HG03097 (cell line): ENCODE data around the gene ADGRG2.

Experiments
- ATAC-seq: cut with Tn5 transposase; IDR thresholded peaks from one replicate; pipeline ENCODE4 v1.9.1; 2021; ENCODE audit not compliant: unreplicated experiment, low FRiP score

Gene ADGRG2, protein sequence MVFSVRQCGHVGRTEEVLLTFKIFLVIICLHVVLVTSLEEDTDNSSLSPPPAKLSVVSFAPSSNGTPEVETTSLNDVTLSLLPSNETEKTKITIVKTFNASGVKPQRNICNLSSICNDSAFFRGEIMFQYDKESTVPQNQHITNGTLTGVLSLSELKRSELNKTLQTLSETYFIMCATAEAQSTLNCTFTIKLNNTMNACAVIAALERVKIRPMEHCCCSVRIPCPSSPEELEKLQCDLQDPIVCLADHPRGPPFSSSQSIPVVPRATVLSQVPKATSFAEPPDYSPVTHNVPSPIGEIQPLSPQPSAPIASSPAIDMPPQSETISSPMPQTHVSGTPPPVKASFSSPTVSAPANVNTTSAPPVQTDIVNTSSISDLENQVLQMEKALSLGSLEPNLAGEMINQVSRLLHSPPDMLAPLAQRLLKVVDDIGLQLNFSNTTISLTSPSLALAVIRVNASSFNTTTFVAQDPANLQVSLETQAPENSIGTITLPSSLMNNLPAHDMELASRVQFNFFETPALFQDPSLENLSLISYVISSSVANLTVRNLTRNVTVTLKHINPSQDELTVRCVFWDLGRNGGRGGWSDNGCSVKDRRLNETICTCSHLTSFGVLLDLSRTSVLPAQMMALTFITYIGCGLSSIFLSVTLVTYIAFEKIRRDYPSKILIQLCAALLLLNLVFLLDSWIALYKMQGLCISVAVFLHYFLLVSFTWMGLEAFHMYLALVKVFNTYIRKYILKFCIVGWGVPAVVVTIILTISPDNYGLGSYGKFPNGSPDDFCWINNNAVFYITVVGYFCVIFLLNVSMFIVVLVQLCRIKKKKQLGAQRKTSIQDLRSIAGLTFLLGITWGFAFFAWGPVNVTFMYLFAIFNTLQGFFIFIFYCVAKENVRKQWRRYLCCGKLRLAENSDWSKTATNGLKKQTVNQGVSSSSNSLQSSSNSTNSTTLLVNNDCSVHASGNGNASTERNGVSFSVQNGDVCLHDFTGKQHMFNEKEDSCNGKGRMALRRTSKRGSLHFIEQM

GRCh38 chrX:19121898-19122640 is at the start of gene ADGRG2:
Gene ADGRG2 (minus strand): TSS chrX:19122468. CDS start chrX:19068834, 53,634 bp downstream.
- no peak for ATAC-seq

DNA sequence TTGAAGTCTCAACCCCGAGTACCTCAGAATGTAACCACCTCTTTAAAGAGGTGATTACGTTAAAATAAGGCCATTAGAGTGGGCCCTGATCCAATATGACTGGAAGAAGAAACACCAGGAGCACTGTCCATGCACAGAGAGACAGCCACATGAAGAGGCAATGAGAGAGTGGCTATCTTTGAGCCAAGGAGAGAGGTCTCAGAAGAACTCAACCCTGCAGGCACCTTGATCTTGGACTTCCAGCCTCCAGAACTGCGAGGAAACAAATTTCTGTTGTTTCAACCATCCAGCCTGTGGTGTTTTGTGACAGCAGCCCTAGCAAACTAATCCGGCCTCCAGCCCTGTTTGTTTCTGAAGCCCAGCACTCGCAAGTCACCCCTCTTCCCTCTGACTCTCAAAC is 46.3 kb upstream of the ADGRG2 start:
- ATAC-seq: no peak

GRCh38 chrX:19162851-19163250 is 40.6 kb upstream of the ADGRG2 start:
- ATAC-seq: no peak

GRCh38 chrX:19156186-19156585 is 33.9 kb upstream of the ADGRG2 start:
- no peak for ATAC-seq

DNA sequence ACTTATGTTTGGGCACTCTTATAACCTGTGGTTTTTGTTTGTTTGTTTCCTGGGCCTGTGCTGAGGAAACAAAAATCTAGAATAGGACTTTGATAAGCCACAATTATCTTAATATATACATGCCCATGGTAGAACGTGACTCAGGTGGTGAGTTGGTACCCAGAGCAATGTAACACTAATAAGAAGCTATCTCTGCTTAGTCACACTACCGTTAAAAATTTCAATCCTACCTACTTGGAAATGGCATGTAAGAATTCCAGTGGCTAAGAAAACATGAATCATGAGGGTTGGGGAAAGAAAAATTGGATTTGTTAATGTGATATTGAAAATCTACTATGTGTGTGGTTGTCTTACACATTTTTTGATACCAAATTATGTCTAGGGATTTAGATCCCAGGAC is 30.5 kb upstream of the ADGRG2 start:
- ATAC-seq: no peak

GRCh38 chrX:19137067-19137466 is 14.8 kb upstream of the ADGRG2 start:
- ATAC-seq: no peak

- ATAC-seq: no peak
These were observed 11.5 kb upstream of the ADGRG2 start for GRCh38 chrX:19133784-19134183.

GRCh38 chrX:19133231-19133630 is 11.0 kb upstream of the ADGRG2 start:
- ATAC-seq: no peak

DNA sequence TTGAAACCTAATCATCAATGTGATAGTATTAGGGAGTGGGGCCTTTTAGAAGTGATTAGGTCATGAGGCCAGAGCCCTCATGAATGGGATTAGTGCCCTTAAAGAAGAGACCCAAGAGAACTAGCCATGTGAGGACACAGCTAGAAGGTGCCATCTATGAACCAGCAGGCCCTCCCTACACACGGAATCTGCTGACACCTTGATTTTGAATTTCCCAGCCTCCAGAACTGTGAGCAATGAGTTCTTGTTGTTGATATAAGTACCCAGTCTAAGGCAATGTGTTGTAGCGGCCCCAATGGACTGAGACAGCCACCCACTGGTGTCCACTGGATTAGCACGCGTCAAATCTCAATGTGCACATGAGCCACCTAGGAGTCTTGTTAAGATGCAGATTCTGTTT is 8.4 kb upstream of the ADGRG2 start:
- ATAC-seq: no peak

- ATAC-seq: no peak
These were observed 7.4 kb upstream of the ADGRG2 start for GRCh38 chrX:19129694-19130093.

DNA sequence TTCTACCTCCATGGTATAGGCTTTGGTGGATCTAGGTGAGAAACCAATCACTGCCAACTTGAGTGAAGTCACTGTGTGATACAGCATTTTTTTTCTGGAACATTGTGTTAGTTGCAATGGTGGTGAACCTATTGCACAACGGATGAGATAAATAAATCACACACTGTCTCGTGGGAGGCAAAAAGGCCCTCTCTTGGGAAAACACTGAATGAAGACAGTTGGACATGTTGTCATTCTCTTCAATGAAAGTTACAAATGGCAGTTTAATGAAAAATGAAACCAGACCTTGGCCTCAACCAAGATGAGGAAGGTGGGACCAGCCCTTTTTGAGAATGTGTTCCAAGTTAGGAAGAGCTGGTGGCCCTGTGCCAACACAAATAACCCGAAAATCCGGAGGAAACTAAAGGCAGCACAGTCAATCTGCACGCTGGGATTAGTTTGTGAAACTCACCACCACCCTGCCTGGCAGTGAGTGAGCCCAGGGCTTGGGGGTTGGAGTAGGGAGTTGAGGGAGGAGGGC is 5.4 kb upstream of the ADGRG2 start:
- no peak for ATAC-seq

GRCh38 chrX:19122641-19123009 is 357 bp upstream of the ADGRG2 start:
- ATAC-seq: no peak

GRCh38 chrX:19121466-19121865 is 802 bp downstream of the ADGRG2 start:
- ATAC-seq: no peak

GRCh38 chrX:19110642-19111041 is 11.6 kb downstream of the ADGRG2 start:
- ATAC-seq: no peak

- no peak for ATAC-seq
These were observed 15.2 kb downstream of the ADGRG2 start for GRCh38 chrX:19107035-19107434.

DNA sequence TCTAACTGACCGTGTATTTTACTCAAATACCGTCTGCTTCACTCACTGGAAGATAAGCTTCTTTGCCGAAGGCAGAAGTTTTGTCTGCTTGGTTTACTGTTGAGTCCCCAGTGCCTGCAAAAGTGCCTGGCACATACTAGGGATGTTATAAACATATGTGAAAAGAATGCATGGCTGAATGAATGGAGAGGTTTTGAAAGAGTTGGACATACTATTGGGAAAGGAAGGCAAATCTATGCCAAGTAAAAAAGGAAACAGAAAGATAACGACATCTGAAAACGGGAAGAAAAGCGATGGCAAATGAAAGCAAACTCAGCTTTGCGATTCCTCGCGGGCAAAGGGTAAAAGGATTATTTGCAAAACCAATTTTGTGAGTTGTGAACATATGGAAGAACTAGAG is 21.7 kb downstream of the ADGRG2 start:
- ATAC-seq: no peak

GRCh38 chrX:19097553-19098283 is 24.6 kb downstream of the ADGRG2 start:
- no peak for ATAC-seq

GRCh38 chrX:19096586-19096985 is 25.7 kb downstream of the ADGRG2 start:
- ATAC-seq: no peak

DNA sequence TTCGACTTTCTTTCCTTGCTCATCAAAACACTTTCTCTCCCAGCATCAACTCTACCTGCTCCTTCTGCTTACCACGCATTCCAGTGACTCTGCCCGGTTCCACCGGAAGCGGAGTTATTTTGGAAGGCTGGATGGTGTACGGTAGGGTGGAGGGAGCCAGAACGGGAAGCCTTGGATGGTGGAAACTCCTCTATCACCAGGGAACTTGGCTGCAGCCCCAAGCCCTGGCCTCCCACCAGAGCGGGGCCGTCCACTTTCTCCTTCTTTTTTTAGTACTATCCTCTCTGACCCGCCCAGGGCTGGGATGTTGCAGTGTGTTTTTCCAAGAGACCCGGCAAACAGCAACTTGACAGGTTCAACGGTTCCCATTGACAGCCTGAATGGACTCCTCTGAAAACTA is 27.6 kb downstream of the ADGRG2 start:
- ATAC-seq: no peak

DNA sequence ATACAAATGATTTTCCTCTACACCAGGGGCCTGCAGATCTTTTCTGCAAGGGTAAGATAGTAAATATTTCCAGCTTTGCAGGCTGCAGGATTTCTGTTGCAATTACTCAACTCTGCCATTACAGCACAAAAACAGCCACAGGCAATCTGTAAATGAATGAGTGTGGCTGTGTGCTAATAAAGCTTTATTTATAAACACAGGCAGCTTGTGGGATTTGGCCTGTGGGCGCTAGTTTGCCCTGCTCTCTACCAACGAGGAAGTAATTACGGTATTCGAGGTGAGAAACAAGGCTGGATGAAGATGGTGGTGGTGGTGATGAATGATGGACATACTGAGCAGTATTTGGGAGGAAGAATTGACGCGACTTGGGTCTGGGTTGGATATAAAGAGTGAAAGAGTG is 30.7 kb downstream of the ADGRG2 start:
- ATAC-seq: no peak
